Endothelial cell (in vitro differentiated cells): Measurements from ENCODE around the gene RHBDL2. TPM values are rescaled to one million over a fixed set of nuclear protein-coding genes. Genes with fewer than 3 reads are reported as not detected.
"Not testable (repeated sequence)": the region's sequence is repeated elsewhere in the genome, so short reads cannot be mapped to it uniquely, and the experiment has no call there.

Experiments used
- DNase-seq: peaks from one replicate; pipeline ENCODE4 v3.0.0; 2021; ENCODE audit warnings: low spot score
- H3K27ac Mint-ChIP-seq: one replicate; pipeline ENCODE4 v1.8.0; 2021; ENCODE audit warnings: mixed read lengths, inconsistent platforms; ENCODE audit not compliant: unreplicated experiment
- H3K27me3 Mint-ChIP-seq: one replicate; pipeline ENCODE4 v1.8.0; 2021; ENCODE audit warnings: mild to moderate bottlenecking, moderate library complexity, mixed read lengths, inconsistent platforms; ENCODE audit not compliant: unreplicated experiment
- H3K36me3 Mint-ChIP-seq: one replicate; pipeline ENCODE4 v1.8.0; 2021; ENCODE audit warnings: mild to moderate bottlenecking, low read depth, mixed read lengths, inconsistent platforms; ENCODE audit not compliant: unreplicated experiment
- H3K4me1 Mint-ChIP-seq: one replicate; pipeline ENCODE4 v1.8.0; 2021; ENCODE audit warnings: mild to moderate bottlenecking, mixed read lengths, inconsistent platforms; ENCODE audit not compliant: unreplicated experiment
- H3K4me3 Mint-ChIP-seq: one replicate; pipeline ENCODE4 v1.8.0; 2021; ENCODE audit warnings: mild to moderate bottlenecking, mixed read lengths, inconsistent platforms; ENCODE audit not compliant: unreplicated experiment
- H3K9me3 Mint-ChIP-seq: one replicate; pipeline ENCODE4 v1.8.0; 2021; ENCODE audit warnings: mixed read lengths, inconsistent platforms; ENCODE audit not compliant: unreplicated experiment
- total RNA-seq: library from RNA; stranded (reverse); fragmentation: NEBNext Ultra II Directional; extraction: Animal tissue kit (Norgen Biotek cat#: 25700); gene quantifications from one replicate; pipeline ENCODE4 v1.2.1, GENCODE V29; 2021; ENCODE audit not compliant: unreplicated experiment
- TF ChIP-seq, protein P1 (sequence below): fragments of 200-600 bp; sonication (generic); IDR thresholded peaks from one replicate; pipeline ENCODE4 v1.5.0; 2021; ENCODE audit warnings: antibody characterized with exemption; ENCODE audit not compliant: unreplicated experiment

RHBDL2 gene
- total RNA-seq, 1 donor from 2014 or later, result not detected

DNA sequence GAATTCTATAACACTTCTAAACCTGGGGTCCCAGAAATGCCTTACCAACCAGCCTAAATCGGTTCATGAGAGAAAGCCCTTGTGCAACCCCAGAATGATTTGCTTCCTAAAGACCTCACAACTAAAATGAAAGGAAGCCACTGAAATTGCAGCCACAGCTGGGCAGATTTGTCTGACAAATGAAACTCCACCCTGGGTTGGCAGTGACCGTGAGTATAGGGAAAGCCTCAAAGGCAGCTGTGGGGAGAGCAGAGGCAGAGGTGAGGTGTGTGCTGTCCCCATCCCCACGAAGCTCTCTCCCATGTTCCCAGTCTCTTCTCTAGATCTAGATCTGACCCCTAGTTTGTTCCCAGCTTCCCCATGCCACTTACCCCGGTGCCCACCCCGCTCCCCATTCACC, 23.1 kb downstream of the RHBDL2 start:
- TF ChIP-seq, protein P1, sequence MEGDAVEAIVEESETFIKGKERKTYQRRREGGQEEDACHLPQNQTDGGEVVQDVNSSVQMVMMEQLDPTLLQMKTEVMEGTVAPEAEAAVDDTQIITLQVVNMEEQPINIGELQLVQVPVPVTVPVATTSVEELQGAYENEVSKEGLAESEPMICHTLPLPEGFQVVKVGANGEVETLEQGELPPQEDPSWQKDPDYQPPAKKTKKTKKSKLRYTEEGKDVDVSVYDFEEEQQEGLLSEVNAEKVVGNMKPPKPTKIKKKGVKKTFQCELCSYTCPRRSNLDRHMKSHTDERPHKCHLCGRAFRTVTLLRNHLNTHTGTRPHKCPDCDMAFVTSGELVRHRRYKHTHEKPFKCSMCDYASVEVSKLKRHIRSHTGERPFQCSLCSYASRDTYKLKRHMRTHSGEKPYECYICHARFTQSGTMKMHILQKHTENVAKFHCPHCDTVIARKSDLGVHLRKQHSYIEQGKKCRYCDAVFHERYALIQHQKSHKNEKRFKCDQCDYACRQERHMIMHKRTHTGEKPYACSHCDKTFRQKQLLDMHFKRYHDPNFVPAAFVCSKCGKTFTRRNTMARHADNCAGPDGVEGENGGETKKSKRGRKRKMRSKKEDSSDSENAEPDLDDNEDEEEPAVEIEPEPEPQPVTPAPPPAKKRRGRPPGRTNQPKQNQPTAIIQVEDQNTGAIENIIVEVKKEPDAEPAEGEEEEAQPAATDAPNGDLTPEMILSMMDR, result no peak
- no peaks in the 10 kb centered on the region for H3K9me3 Mint-ChIP-seq
- no peaks in the 10 kb centered on the region for H3K4me1 Mint-ChIP-seq
- no peaks in the 10 kb centered on the region for H3K36me3 Mint-ChIP-seq
- DNase-seq, result no peak
- H3K27ac Mint-ChIP-seq, result no peak overlapping the region
- no peak overlapping the region for H3K4me3 Mint-ChIP-seq
- H3K27me3 Mint-ChIP-seq, result peaks cover 5% of the 10 kb centered on the region

DNA sequence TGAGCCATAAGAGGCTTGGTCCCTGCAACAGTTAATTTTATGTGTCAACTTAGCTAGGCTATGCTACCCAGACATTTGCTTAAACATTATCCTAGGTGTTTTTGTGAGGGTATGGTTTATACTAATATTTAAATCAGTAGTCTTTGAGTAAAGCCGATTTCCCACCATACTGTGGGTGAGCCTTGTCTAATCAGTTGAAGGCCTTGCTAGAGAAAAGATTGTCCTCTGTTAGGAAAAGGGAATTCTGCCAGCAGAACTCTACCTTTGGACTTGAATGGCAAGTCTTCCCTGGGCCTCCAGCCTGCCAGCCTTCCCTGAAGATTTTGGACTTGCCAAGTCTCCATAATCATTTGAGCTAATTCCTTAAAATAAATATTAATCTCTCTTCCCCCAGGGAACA, 23.9 kb downstream of the RHBDL2 start:
- peaks cover 5% of the 10 kb centered on the region for H3K27me3 Mint-ChIP-seq
- H3K4me1 Mint-ChIP-seq, result no peaks in the 10 kb centered on the region
- H3K9me3 Mint-ChIP-seq, result no peaks in the 10 kb centered on the region

DNA sequence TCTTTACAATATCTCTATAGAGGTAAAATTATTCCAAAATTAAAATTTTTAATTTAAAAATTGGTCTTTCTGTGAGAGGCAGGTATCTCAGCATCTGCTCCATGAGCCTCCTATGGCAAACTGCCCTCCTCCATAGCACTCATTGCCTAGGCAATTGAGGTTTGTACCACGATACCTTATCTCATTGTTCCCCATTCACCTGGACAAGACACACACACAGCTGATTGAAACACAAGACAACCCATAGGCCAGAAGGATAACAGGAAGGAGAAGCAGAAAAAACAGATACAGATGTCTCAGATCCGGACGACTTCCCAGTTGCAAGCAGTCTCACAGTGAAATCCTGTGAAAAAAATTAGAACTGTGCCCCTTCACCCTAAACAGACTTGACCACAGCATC, 24.3 kb downstream of the RHBDL2 start:
- no peak overlapping the region for H3K27ac Mint-ChIP-seq
- DNase-seq, result no peak

More for the DNA sequence above, 23.9 kb downstream of the RHBDL2 start:
- Mint-ChIP-seq H3K4me3 (no peak overlapping the region), H3K36me3 (no peaks in the 10 kb centered on the region), H3K27ac (no peak overlapping the region)
- no peak for DNase-seq
- TF ChIP-seq, protein P1, result no peak

DNA sequence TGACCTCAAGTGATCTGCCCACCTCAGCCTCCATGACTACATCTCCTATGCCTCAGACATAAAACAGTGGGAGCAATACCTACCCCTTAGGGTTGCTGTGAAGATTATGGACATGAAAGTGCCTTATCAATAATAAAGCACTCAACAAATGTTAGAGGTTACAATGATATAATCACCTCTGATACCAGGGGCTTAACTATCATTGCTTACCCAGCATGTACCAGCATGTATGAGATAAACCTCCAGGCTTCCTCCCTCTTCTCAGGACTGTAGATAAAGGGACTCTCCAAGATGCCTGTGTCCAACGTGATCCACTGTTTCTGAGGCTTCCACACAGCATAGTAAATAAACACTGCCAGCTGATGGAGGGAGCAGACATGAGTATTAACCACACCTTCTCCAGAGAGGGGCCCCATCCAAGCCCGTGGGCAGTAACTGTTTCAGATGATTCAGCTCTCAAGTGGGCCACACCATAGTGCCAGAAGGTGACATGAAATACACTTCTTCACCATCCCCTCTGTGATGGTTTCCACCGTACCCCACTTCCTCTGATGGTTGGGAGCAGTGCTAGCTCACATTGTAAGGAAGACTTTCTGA, 26.2 kb downstream of the RHBDL2 start:
- Mint-ChIP-seq H3K4me1 (no peaks in the 10 kb centered on the region), H3K36me3 (no peaks in the 10 kb centered on the region), H3K4me3 (no peak overlapping the region), H3K27ac (no peak overlapping the region), H3K9me3 (no peaks in the 10 kb centered on the region), H3K27me3 (peaks cover 2% of the 10 kb centered on the region)
- DNase-seq, result no peak
- TF ChIP-seq, protein P1, result no peak

More for the DNA sequence above, 24.3 kb downstream of the RHBDL2 start:
- Mint-ChIP-seq H3K4me3 (no peak overlapping the region), H3K36me3 (no peaks in the 10 kb centered on the region), H3K9me3 (no peaks in the 10 kb centered on the region), H3K27me3 (peaks cover 5% of the 10 kb centered on the region), H3K4me1 (no peaks in the 10 kb centered on the region)
- TF ChIP-seq, protein P1, result no peak

DNA sequence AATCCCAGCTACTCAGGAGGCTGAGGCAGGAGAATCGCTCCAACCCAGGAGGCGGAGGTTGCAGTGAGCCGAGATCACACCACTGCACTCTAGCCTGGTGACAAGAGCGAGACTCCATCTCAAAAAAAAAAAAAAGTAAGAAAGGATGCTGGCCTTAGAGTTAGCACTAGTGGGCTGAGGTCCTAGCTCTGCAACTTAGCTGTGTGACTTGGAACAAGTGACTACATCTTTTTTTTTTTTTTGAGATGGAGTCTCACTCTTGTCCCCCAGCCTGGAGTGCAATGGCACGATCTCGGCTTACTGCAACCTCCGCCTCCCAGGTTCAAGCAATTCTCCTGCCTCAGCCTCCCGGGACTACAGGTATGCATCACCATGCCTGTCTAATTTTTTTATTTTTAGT, 26.7 kb downstream of the RHBDL2 start:
- not testable (repeated sequence) for H3K4me3 Mint-ChIP-seq, H3K36me3 Mint-ChIP-seq, H3K4me1 Mint-ChIP-seq, H3K27me3 Mint-ChIP-seq, H3K27ac Mint-ChIP-seq, H3K9me3 Mint-ChIP-seq, DNase-seq
